Rectal smooth muscle tissue (tissue), 1 donor: ENCODE data around the gene MTERF4.
A peak's percentile ranks its signal among the peaks of the same experiment; 100 is the strongest.

Experiments used
- H3K27ac ChIP-seq: one replicate; pipeline ENCODE4 v1.7.0; 2013; ENCODE audit warnings: low read depth, low read length, inconsistent platforms
- H3K27me3 ChIP-seq: one replicate; pipeline ENCODE4 v1.7.0; 2013; ENCODE audit warnings: low read length; ENCODE audit not compliant: control insufficient read depth, insufficient read depth
- H3K36me3 ChIP-seq: one replicate; pipeline ENCODE4 v1.7.0; 2013; ENCODE audit warnings: low read length; ENCODE audit not compliant: control insufficient read depth, insufficient read depth
- H3K4me1 ChIP-seq: one replicate; pipeline ENCODE4 v1.7.0; 2013; ENCODE audit warnings: low read length; ENCODE audit not compliant: control insufficient read depth, insufficient read depth
- H3K4me3 ChIP-seq: one replicate; pipeline ENCODE4 v1.7.0; 2013; ENCODE audit warnings: low read length
- H3K9ac ChIP-seq: one replicate; pipeline ENCODE4 v1.7.0; 2013; ENCODE audit warnings: low read length

The MTERF4 gene

GRCh38 chr2:241067501-241068135 lies 34.5 kb downstream of the MTERF4 start:
- no peaks in the 10 kb centered on the region for H3K36me3 ChIP-seq
- H3K27ac ChIP-seq, result no peak overlapping the region
- no peaks in the 10 kb centered on the region for H3K27me3 ChIP-seq
- no peak overlapping the region for H3K4me3 ChIP-seq
- no peak overlapping the region for H3K9ac ChIP-seq
- H3K4me1 ChIP-seq, result no peaks in the 10 kb centered on the region

DNA sequence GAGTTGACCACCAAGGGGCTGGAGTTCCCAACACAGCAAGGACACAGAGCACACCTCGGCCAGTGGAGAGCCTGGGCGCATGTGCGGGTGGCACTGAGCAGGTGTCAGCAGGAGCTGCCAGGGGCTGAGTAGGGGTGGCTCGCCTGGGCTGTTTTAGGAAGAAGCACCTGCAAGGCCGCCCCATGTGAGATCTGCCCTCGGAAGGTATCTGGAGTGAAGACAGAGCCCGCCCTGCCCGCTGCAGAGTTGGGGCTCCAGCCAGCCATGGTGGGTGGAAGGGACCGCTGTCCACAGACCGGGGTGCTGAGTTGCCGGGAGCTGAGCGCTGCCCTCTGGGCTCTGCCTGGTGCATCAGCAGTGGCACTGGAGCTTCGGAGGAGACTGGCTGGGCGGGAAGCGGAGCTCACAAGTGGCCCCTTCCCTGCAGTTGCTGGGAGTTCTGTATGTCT lies 35.2 kb downstream of the MTERF4 start:
- Histone ChIP-seq H3K27me3 (no peaks in the 10 kb centered on the region), H3K4me1 (no peaks in the 10 kb centered on the region), H3K27ac (no peak overlapping the region), H3K9ac (no peak overlapping the region), H3K36me3 (no peaks in the 10 kb centered on the region), H3K4me3 (no peak overlapping the region)

DNA sequence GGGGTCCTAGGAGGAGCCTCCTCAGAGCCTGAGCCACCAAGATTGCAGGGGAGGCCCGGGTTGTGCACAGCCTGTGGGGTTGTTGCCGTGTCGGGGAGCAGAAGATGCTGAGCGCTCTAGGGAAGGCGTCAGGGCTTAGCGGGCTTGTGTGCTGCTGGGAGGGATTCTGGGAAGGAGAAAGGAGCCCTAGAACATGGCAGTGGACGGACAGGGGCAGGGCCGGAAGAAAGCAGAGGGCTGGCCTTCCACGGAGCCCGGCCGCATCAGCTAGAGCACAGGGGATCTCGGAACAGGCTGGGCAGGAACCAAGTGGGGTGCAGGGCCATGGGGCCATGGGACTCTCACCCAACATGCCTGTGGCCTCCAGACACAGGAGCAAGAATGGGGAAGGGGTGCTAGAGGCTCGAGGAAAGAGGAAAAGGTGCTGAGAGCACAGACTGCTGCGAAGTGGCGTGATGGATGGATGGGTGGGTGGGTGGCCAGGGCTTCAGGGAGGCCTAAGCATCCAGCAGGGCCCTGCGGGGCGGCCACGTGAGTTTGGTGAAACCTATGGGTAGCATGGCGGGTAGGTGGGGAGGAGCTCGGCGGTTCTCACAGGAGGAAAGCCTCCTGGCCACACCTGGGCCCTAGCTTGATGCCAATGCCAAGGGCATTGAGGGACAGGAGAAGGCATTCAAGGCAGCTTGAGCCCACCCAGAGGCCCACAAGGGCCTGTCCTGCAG lies 35.8 kb downstream of the MTERF4 start:
- no peak overlapping the region for H3K27ac ChIP-seq
- H3K9ac ChIP-seq, result no peak overlapping the region
- H3K27me3 ChIP-seq, result no peaks in the 10 kb centered on the region
- no peak overlapping the region for H3K4me3 ChIP-seq
- no peaks in the 10 kb centered on the region for H3K36me3 ChIP-seq
- no peaks in the 10 kb centered on the region for H3K4me1 ChIP-seq

GRCh38 chr2:241065355-241065803 lies 36.7 kb downstream of the MTERF4 start:
- H3K4me3 ChIP-seq, result no peak overlapping the region
- no peaks in the 10 kb centered on the region for H3K4me1 ChIP-seq
- no peaks in the 10 kb centered on the region for H3K27me3 ChIP-seq
- H3K27ac ChIP-seq, result no peak overlapping the region
- no peaks in the 10 kb centered on the region for H3K36me3 ChIP-seq
- H3K9ac ChIP-seq, result no peak overlapping the region

DNA sequence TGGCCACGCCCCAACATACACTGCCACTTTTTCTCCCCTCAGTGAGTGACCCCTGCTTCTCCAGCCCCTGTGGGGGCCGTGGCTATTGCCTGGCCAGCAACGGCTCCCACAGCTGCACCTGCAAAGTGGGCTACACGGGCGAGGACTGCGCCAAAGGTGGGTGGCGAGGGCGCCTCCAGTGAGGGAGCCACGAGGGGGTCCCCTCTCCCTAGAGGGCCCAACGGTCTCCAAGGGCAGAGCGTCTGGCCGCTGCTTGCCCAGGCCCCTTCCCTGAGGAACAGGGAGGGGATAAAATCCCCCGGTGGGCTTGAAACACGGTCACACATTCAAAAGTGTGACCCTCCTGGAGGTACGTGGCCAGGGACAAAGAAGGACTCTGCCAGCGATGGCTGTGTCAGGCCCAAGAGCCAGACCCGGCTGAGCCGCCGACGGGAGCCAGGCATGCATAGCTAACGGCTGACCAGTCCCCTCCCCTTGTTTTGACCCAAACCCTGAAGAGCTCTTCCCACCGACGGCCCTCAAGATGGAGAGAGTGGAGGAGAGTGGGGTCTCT lies 37.2 kb downstream of the MTERF4 start:
- Histone ChIP-seq H3K27ac (no peak overlapping the region), H3K4me3 (no peak overlapping the region), H3K9ac (no peak overlapping the region), H3K36me3 (no peaks in the 10 kb centered on the region), H3K4me1 (no peaks in the 10 kb centered on the region), H3K27me3 (no peaks in the 10 kb centered on the region)

DNA sequence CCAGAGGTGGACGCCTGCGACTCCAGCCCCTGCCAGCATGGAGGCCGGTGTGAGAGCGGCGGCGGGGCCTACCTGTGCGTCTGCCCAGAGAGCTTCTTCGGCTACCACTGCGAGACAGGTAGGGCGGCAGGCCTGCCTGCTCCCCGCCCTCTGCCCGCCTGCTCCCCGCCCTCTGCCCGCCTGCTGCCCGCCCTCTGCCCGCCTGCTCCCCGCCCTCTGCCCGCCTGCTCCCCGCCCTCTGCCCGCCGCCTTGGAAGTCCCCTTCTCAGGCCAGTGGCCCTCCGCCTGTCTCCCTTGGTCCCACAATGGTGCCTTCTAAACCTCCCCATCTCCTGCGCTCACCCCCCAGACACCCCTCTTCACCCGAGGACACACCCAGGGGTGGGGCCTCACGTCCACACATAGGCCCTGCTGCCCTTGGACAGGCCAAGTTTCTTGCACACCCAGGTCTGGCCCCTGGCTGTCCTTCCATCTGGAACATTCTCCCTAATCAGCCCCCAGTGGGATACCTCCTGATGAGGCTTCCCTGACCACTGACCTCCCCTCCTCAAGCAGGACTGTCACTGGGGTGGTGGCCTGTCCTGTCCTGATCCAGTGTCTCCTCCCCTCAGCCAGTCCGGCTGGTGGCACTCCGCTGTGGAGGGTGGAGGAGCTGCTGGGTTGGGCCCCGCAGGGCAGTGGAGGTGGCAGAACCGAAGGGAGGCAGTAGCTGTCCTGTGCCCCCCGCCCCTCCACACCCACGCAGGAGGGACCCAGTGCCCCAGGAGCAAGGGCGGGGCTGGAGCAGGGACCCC lies 37.9 kb downstream of the MTERF4 start:
- Histone ChIP-seq H3K4me3 (peak overlapping the region; percentile 32), H3K4me1 (no peaks in the 10 kb centered on the region), H3K36me3 (no peaks in the 10 kb centered on the region), H3K9ac (no peak overlapping the region), H3K27me3 (no peaks in the 10 kb centered on the region), H3K27ac (no peak overlapping the region)

- Histone ChIP-seq H3K36me3 (no peaks in the 10 kb centered on the region), H3K27ac (no peak overlapping the region), H3K9ac (no peak overlapping the region), H3K4me3 (peak overlapping the region; percentile 32), H3K4me1 (no peaks in the 10 kb centered on the region), H3K27me3 (no peaks in the 10 kb centered on the region)
Measured at GRCh38 chr2:241063587-241063986, 38.5 kb downstream of the MTERF4 start.

- H3K27ac ChIP-seq, result no peak overlapping the region
- no peaks in the 10 kb centered on the region for H3K36me3 ChIP-seq
- no peak overlapping the region for H3K4me3 ChIP-seq
- no peak overlapping the region for H3K9ac ChIP-seq
- H3K27me3 ChIP-seq, result no peaks in the 10 kb centered on the region
- no peaks in the 10 kb centered on the region for H3K4me1 ChIP-seq
Measured at GRCh38 chr2:241063093-241063551, 39.0 kb downstream of the MTERF4 start.

GRCh38 chr2:241062389-241063092 lies 39.5 kb downstream of the MTERF4 start:
- H3K36me3 ChIP-seq, result no peaks in the 10 kb centered on the region
- no peaks in the 10 kb centered on the region for H3K27me3 ChIP-seq
- H3K4me3 ChIP-seq, result no peak overlapping the region
- H3K4me1 ChIP-seq, result no peaks in the 10 kb centered on the region
- no peak overlapping the region for H3K9ac ChIP-seq
- no peak overlapping the region for H3K27ac ChIP-seq

DNA sequence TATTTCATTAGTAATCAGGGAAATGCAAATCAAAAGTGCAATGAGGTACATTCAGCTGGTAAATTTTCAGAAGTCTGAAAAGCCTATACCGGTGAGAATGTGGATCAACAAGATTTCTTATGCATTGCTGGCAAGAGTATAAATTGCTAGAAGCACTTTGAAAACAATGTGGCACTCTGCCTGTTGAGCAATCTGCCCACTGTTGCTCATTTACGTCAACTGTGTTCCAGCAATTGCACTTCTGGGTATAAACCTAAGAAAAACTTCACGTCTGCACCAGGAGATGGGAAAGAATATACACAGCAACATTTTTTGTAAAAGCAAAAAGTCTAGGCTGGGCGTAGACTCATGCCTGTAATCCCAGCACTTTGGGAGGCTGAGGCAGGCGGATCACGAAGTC lies 40.8 kb downstream of the MTERF4 start:
- Histone ChIP-seq H3K27ac (no peak overlapping the region), H3K9ac (no peak overlapping the region), H3K36me3 (no peaks in the 10 kb centered on the region), H3K4me3 (no peak overlapping the region), H3K27me3 (no peaks in the 10 kb centered on the region), H3K4me1 (no peaks in the 10 kb centered on the region)

DNA sequence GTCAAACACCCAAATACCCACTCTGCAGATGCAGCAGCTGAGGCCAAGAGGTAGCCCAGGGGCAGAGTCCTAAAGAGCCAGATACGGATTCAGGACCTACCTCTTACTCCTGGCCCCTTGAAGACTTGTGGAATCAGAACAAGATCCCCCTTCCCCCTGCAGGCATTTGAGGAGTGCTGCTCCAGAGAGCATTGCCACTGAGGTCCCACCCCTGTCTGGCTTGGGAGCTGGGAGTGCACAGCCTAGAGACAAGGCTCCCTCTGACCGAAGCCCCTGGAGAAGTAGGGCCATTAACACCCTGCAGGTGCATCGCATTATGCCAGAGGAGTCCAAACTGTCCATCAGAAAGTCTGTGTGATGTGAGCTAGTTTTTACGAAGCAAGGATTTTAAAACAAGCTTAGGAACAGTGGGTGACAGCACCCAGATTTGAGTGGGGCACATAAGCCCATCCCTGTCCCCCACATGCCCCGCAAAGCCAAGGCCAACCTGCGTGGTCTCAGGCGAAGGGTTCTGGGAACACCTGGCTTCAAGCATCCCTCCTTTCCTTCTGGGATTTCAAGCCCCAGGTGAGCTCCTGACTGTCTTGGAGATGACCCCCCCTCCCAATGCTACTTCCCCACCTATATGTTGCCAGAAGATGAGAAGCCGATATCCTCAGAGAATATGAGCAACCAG lies 48.4 kb downstream of the MTERF4 start:
- Histone ChIP-seq H3K4me1 (no peaks in the 10 kb centered on the region), H3K36me3 (no peaks in the 10 kb centered on the region), H3K27me3 (no peaks in the 10 kb centered on the region), H3K4me3 (no peak overlapping the region), H3K27ac (no peak overlapping the region), H3K9ac (no peak overlapping the region)
